HepG2 (cell line): Measurements from ENCODE around the gene SCAMP3. TPM values are rescaled to one million over a fixed set of nuclear protein-coding genes. Genes with fewer than 3 reads are reported as not detected.

Source experiments
- ARNT ChIP-seq: fragments of 450-650 bp; IDR thresholded peaks from 2 replicates; pipeline ENCODE4 v1.6.1; 2017
- CCDC6 ChIP-seq: sonication (generic); formaldehyde crosslinking; IDR thresholded peaks from 2 replicates; pipeline ENCODE4 v1.8.1; 2022; ENCODE audit warnings: mild to moderate bottlenecking, missing genetic modification reagents, moderate library complexity
- CREM ChIP-seq, 2 experiments: sonication (generic) in 1 of 2; formaldehyde crosslinking in 1 of 2; IDR thresholded peaks; 2 replicates each; pipeline versions ENCODE4 v1.4.0 to v1.6.1; 2016 to 2020; ENCODE audit warnings: antibody characterized with exemption in 1 of 2, mild to moderate bottlenecking in 1 of 2, missing genetic modification reagents in 1 of 2
- DR1 ChIP-seq: sonication (generic); formaldehyde crosslinking; IDR thresholded peaks from 2 replicates; pipeline ENCODE4 v1.8.0; 2021; ENCODE audit warnings: mild to moderate bottlenecking, missing genetic modification reagents, inconsistent platforms
- FOXK2 ChIP-seq: fragments of 450-650 bp; IDR thresholded peaks from 2 replicates; pipeline ENCODE4 v1.6.1; 2016
- HNRNPH1 ChIP-seq: fragments of 200-400 bp; formaldehyde crosslinking; optimal IDR thresholded peaks from 2 replicates; pipeline ENCODE3; 2017; ENCODE audit warnings: mild to moderate bottlenecking, low read depth, low read length
- JUN ChIP-seq: sonication (generic); formaldehyde crosslinking; IDR thresholded peaks from 2 replicates; pipeline ENCODE4 v1.4.0; 2020; ENCODE audit warnings: mild to moderate bottlenecking, missing genetic modification reagents
- KDM5B ChIP-seq: sonication (generic); formaldehyde crosslinking; IDR thresholded peaks from 2 replicates; pipeline ENCODE4 v1.4.0; 2020; ENCODE audit warnings: missing genetic modification reagents, mild to moderate bottlenecking, borderline replicate concordance
- KLF16 ChIP-seq, 2 experiments: sonication (generic) in 1 of 2; formaldehyde crosslinking in 1 of 2; IDR thresholded peaks; 2 replicates each; pipeline versions ENCODE4 v1.6.1 to v1.8.0; 2016 to 2023; ENCODE audit warnings: missing genetic modification reagents in 2 of 2, missing compliant biosample characterization in 1 of 2
- MAFG ChIP-seq: sonication (generic); formaldehyde crosslinking; IDR thresholded peaks from 2 replicates; pipeline ENCODE4 v1.5.1; 2020; ENCODE audit warnings: mild to moderate bottlenecking, missing genetic modification reagents
- MIER3 ChIP-seq: IDR thresholded peaks from 2 replicates; pipeline ENCODE4 v1.6.1; 2016; ENCODE audit warnings: missing compliant biosample characterization, borderline replicate concordance
- NFE2L2 ChIP-seq: fragments of 150-350 bp; IDR thresholded peaks from 2 replicates; pipeline ENCODE4 v1.6.1; 2014; ENCODE audit warnings: low read length
- RORA ChIP-seq: sonication (generic); formaldehyde crosslinking; IDR thresholded peaks from 2 replicates; pipeline ENCODE4 v1.5.0; 2020; ENCODE audit warnings: mild to moderate bottlenecking, missing genetic modification reagents, moderate library complexity
- SNAI1 ChIP-seq: sonication (generic); formaldehyde crosslinking; IDR thresholded peaks from 2 replicates; pipeline ENCODE4 v1.5.0; 2020; ENCODE audit warnings: mild to moderate bottlenecking, missing genetic modification reagents, borderline replicate concordance
- ZFP82 ChIP-seq: sonication (generic); formaldehyde crosslinking; IDR thresholded peaks from 2 replicates; pipeline ENCODE4 v1.5.1; 2020; ENCODE audit warnings: mild to moderate bottlenecking, missing genetic modification reagents, borderline replicate concordance
- ZNF12 ChIP-seq: sonication (generic); formaldehyde crosslinking; IDR thresholded peaks from 2 replicates; pipeline ENCODE4 v1.5.0; 2020; ENCODE audit warnings: missing genetic modification reagents
- ZNF44 ChIP-seq: sonication (generic); formaldehyde crosslinking; IDR thresholded peaks from 2 replicates; pipeline ENCODE4 v1.5.1; 2020; ENCODE audit warnings: mild to moderate bottlenecking, missing genetic modification reagents
- ZNF460 ChIP-seq: sonication (generic); formaldehyde crosslinking; IDR thresholded peaks from 2 replicates; pipeline ENCODE4 v1.5.1; 2020; ENCODE audit warnings: missing genetic modification reagents, mild to moderate bottlenecking, borderline replicate concordance
- ZNF547 ChIP-seq: sonication (generic); formaldehyde crosslinking; IDR thresholded peaks from 2 replicates; pipeline ENCODE4 v1.5.1; 2020; ENCODE audit warnings: mild to moderate bottlenecking, missing genetic modification reagents
- ZNF550 ChIP-seq: sonication (generic); formaldehyde crosslinking; IDR thresholded peaks from 2 replicates; pipeline ENCODE4 v1.4.0; 2020; ENCODE audit warnings: mild to moderate bottlenecking, missing genetic modification reagents, borderline replicate concordance
- ZNF558 ChIP-seq: sonication (generic); formaldehyde crosslinking; IDR thresholded peaks from 2 replicates; pipeline ENCODE4 v1.9.0; 2022; ENCODE audit warnings: mild to moderate bottlenecking, missing genetic modification reagents, borderline replicate concordance
- ZNF737 ChIP-seq: sonication (generic); formaldehyde crosslinking; IDR thresholded peaks from 2 replicates; pipeline ENCODE4 v1.5.0; 2020; ENCODE audit warnings: missing genetic modification reagents, mild to moderate bottlenecking, borderline replicate concordance
- polyA plus RNA-seq, 8 experiments: library from polyadenylated mRNA; depleted of rRNA in 3 of 8; stranded (reverse) in 7 of 8; unstranded in 1 of 8; fragments of >200 nt; fragmentation: Illumina TruSeq in 4 of 8; extraction: Trizol in 4 of 8; gene quantifications; 2 replicates each; pipeline versions ENCODE4 v1.2.1 to v1.2.3, GENCODE V29; 2011 to 2016; ENCODE audit warnings: low read depth in 4 of 8, missing spikeins in 1 of 8, mixed read lengths in 1 of 8; ENCODE audit not compliant: insufficient read depth in 1 of 8
- total RNA-seq, 5 experiments: library from RNA; depleted of rRNA; stranded (reverse); fragments of >200 nt; fragmentation: Illumina TruSeq; extraction: Trizol; gene quantifications; 2 replicates each; pipeline ENCODE4 v1.2.3, GENCODE V29; 2016; ENCODE audit warnings: low read depth in 1 of 5
- TF ChIP-seq, protein P1 (sequence below): IDR thresholded peaks from 2 replicates; pipeline ENCODE4 v1.6.1; 2016; ENCODE audit warnings: low read depth, borderline replicate concordance
- TF ChIP-seq, protein P2 (sequence below): IDR thresholded peaks from 2 replicates; pipeline ENCODE4 v1.6.1; 2016; ENCODE audit warnings: control low read depth
- TF ChIP-seq, protein P3 (sequence below), 2 experiments: IDR thresholded peaks; 2 replicates each; pipeline ENCODE4 v1.6.1; 2011 to 2012; ENCODE audit warnings: low read length in 2 of 2, borderline replicate concordance in 1 of 2, low read depth in 1 of 2, mild to moderate bottlenecking in 1 of 2, moderate library complexity in 1 of 2

Gene SCAMP3
- total and polyA plus RNA-seq, 2 of the 13 experiments (the other 11 are each of a cell fraction or from before 2014, with no cell fraction given), result 46.8 to 83.3 TPM

- TF ChIP-seq KDM5B (CRISPR knock-in tag) (peak; percentile 89), ZNF558 (CRISPR knock-in tag) (0 out of 2 replicates have a peak, but pooled peaks have one; percentile 40), MIER3 (CRISPR knock-in tag) (peak; percentile 73; the same call in 1 of the 2 replicates), ZNF460 (peak; percentile 74; the same call in 1 of the 2 replicates), ZNF12 (CRISPR knock-in tag) (0 out of 2 replicates have a peak, but pooled peaks have one; percentile 54), DR1 (peak; percentile 92), CCDC6 (CRISPR knock-in tag) (peak; percentile 70; the same call in 1 of the 2 replicates), ZNF547 (CRISPR knock-in tag) (peak; percentile 64; the same call in 1 of the 2 replicates), SNAI1 (no peak; the same call in 1 of the 2 replicates), KLF16 (CRISPR knock-in tag; IDR thresholded peaks at IDR 0.05) (peak in 1 of 2 experiments; percentile 63; a peak in 2 of 4 replicates), RORA (CRISPR knock-in tag) (no peak), ZNF550 (no peak), ZNF44 (CRISPR knock-in tag) (peak; percentile 96; the same call in 1 of the 2 replicates), ARNT (no peak), ZNF737 (CRISPR knock-in tag) (no peak), MAFG (CRISPR knock-in tag) (no peak), ZFP82 (CRISPR knock-in tag) (peak; percentile 97), NFE2L2 (no peak), JUN (CRISPR knock-in tag) (peak; percentile 59; the same call in 1 of the 2 replicates), FOXK2 (no peak), HNRNPH1 (no peak), CREM (IDR thresholded peaks at IDR 0.05) (peak; percentile 57; the same call in 1 of the 2 replicates), CREM (CRISPR knock-in tag; IDR thresholded peaks at IDR 0.05) (no peak)
- TF ChIP-seq, protein P1, sequence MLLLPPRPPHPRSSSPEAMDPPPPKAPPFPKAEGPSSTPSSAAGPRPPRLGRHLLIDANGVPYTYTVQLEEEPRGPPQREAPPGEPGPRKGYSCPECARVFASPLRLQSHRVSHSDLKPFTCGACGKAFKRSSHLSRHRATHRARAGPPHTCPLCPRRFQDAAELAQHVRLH (CRISPR knock-in tag), result peak; percentile 88; the same call in 1 of the 2 replicates
- TF ChIP-seq, protein P2, sequence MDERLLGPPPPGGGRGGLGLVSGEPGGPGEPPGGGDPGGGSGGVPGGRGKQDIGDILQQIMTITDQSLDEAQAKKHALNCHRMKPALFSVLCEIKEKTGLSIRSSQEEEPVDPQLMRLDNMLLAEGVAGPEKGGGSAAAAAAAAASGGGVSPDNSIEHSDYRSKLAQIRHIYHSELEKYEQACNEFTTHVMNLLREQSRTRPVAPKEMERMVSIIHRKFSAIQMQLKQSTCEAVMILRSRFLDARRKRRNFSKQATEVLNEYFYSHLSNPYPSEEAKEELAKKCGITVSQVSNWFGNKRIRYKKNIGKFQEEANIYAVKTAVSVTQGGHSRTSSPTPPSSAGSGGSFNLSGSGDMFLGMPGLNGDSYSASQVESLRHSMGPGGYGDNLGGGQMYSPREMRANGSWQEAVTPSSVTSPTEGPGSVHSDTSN (CRISPR knock-in tag), result no peak
- TF ChIP-seq, protein P3, sequence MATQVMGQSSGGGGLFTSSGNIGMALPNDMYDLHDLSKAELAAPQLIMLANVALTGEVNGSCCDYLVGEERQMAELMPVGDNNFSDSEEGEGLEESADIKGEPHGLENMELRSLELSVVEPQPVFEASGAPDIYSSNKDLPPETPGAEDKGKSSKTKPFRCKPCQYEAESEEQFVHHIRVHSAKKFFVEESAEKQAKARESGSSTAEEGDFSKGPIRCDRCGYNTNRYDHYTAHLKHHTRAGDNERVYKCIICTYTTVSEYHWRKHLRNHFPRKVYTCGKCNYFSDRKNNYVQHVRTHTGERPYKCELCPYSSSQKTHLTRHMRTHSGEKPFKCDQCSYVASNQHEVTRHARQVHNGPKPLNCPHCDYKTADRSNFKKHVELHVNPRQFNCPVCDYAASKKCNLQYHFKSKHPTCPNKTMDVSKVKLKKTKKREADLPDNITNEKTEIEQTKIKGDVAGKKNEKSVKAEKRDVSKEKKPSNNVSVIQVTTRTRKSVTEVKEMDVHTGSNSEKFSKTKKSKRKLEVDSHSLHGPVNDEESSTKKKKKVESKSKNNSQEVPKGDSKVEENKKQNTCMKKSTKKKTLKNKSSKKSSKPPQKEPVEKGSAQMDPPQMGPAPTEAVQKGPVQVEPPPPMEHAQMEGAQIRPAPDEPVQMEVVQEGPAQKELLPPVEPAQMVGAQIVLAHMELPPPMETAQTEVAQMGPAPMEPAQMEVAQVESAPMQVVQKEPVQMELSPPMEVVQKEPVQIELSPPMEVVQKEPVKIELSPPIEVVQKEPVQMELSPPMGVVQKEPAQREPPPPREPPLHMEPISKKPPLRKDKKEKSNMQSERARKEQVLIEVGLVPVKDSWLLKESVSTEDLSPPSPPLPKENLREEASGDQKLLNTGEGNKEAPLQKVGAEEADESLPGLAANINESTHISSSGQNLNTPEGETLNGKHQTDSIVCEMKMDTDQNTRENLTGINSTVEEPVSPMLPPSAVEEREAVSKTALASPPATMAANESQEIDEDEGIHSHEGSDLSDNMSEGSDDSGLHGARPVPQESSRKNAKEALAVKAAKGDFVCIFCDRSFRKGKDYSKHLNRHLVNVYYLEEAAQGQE (IDR thresholded peaks at IDR 0.05; ENCODE audit: borderline replicate concordance in 1 of 2, low read depth in 1 of 2, low read length in 2 of 2), result peak in 1 of 2 experiments; percentile 51; a peak in 1 of 4 replicates
These were observed 38.6 kb upstream of the SCAMP3 start (continued) for GRCh38 chr1:155300553-155301329.
